HG03378 (cell line): ENCODE data around the gene NABP1.

Experiments used
- ATAC-seq: cut with Tn5 transposase; IDR thresholded peaks from one replicate; pipeline ENCODE4 v1.9.1; 2021; ENCODE audit warnings: mild to moderate bottlenecking, moderate library complexity; ENCODE audit not compliant: unreplicated experiment

NABP1 gene

DNA sequence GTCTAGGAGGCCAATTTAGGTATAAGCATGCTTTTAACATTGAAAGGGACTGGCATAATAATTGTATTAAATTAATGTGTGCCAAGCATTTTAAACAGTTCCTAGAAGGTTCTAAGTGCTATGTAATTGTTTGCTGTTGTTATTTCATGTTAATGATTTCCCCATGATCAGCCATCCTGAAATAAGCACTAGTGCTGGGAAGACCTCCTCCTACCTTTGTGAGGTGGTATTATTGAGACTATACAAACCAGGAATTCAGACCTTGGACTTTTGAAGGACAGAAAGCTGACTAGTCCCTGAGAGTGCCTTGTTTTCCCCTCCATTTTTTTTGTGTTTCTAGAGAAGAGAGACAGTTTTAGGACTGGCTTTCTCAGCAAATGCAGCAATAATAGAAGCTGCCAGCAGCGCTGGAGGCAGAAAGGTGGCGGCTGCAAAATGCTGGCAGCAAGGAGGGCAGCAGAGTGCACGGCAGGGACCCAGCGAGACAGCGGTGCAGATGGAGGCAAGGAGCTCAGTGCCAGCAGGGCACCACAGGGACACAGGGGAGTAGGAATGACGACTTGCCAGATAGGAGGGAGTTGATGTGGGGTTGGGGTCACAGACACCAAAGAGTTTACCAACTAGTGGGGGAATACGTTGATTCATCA is 25.3 kb downstream of the NABP1 start:
- ATAC-seq: no peak

GRCh38 chr2:191705084-191705483 is 27.1 kb downstream of the NABP1 start:
- no peak for ATAC-seq

DNA sequence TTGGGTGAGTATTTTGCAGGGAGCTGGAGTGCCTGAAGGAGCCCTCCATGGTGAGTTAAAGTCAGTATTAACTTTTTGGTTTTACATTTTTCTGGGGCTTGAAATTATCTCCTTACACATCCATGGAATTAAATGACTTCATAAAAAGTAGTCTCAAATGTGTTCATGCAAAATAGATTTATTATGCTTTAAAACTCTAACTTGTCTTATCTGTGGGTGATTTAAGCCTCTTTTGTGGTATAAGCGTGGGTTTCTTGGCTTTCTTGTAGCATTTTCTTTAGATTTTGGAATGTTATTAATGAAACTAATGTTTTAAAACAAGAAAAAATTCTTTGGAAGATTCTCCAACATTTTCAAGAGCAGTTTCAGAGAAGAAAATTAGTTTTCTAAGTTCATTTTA is 27.8 kb downstream of the NABP1 start:
- no peak for ATAC-seq

GRCh38 chr2:191706791-191707190 is 28.9 kb downstream of the NABP1 start:
- ATAC-seq: no peak

DNA sequence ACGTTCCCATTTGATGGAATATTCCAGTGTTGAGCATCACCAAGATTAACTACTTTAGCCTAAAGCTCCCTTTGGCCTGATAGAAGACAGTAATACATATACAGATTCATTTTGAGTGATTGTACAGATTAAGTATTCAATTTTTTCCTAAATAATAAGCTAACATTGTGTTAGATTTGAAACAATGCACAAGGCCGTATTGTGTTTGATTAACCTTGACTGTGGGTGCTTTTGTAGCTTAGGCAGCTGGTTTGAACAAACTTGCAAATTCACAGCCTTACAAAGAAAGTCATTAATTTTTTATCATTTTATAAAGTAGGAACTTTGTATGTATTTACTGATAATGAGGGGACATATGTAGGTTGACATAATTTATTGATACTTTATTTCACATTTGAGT is 29.6 kb downstream of the NABP1 start:
- ATAC-seq: no peak

DNA sequence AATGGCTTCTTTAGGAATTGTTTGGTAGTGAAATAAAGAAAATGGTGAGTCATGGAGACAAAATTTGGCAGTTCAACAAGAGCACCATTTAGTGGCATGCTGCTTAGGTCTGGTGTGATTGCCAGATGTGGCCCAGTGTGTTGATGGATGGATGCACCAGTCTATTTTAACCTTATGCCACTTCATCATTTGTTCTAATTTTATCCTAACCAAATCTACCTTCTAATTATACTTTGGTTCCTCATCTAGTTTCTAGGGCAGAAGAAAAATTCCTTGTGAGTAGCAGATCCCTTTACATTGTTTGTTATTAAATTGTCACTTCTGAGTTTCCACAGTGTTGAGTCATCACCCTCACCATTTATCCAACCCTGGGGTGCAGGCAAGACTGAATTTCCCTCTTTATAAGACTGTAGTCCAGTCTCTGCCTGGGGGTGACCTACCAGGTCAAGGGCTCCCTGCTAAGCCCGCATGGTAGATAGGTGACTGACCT is 32.5 kb downstream of the NABP1 start:
- no peak for ATAC-seq

DNA sequence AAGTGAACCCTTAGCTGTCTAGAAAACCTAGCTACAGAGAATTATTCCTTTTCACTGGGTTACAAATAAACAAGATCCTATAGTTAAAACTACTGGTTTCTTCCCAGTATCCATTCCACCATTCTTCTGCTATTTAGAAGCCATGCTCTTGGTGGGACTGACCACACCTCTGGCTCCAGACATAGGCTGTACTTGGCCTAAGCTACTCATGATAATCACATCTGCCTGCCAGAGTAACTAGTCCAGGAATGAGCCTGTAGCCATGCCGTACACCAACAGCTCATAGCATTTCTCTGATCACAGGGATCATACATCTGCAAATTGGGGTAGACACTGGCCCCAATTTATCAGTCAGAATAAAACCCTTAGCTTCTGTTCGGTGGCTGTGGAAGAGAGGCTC is 33.7 kb downstream of the NABP1 start:
- ATAC-seq: no peak

DNA sequence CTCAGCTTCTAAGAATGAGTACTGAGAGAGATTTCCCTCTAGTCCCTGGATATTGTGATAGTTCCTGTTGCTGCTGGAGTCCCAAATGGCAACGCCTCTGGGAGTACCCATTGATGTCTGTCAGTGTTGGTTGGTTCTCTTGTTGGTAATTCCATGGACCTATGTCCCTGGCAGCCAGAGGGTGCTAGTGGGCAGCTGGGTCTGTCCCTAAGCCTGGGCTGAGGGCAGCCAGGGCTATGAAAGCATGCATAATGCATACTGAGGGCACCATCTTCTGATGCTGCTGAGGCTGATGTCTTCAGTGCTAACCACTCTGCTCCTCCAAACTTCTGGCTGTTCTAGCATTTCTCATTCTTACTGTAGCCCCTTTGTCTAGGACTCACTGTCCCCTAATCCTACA is 35.9 kb downstream of the NABP1 start:
- ATAC-seq: no peak

DNA sequence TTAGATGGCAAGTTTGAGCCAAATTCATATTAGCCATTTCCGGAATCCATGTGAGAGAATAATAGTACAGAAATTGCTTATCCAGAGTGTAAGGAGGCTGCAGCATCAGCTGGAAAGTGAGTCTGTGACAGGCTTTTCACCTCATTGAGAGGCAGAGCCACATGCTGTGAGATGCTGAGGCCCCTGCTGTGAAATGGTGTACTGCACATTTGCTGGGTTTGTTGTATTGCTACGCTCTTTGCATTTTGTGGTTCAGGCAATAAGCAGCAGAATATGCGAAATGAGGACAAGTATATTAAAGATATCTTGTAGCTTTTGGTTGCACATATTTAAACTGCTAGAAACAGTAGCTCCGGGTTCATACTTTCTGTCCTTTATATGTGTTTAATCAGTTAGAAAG is 37.0 kb downstream of the NABP1 start:
- no peak for ATAC-seq

- ATAC-seq: no peak
Measured at GRCh38 chr2:191715471-191715870, 37.5 kb downstream of the NABP1 start.

GRCh38 chr2:191719261-191719660 is 41.3 kb downstream of the NABP1 start:
- no peak for ATAC-seq

GRCh38 chr2:191719938-191720337 is 42.0 kb downstream of the NABP1 start:
- ATAC-seq: no peak

DNA sequence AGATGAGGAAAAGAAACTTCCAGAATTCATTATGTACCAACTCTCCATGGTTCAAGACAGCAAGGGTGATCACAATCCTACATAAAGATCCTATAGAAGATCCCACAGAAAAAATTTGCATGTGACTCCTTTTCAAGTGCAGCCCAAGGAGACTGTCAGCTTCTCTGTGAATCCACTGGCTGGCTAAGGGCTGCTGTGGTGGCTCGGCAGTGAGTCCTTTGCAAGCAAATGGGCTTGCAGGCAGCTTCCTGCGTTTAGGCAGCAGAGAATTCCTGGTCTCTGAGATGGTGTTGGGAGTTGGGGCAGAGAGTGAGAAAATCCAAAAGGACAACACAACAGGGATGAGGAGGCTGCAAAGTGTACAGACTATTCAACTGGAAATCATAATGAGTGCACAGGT is 43.4 kb downstream of the NABP1 start:
- ATAC-seq: no peak

DNA sequence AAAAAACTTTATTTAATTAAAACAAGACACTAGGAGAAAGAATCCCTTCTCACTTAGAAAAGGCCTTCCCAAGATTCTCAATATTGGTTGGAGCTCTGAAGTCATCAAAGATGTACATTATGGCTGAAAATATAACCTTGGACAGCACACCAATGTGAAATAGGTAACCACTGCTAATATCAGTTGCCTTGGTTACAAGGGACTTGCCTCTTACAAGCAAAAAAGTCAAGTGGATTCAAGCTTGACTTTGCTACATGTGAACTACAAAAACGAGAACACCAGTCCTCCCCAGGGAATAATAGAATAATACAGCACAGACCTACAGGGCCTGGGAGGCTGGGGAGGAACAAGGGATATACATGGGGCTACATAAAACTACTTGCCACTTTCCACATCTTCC is 46.1 kb downstream of the NABP1 start:
- ATAC-seq: peak; percentile 83

GRCh38 chr2:191728750-191729624 is 51.1 kb downstream of the NABP1 start:
- ATAC-seq: no peak

DNA sequence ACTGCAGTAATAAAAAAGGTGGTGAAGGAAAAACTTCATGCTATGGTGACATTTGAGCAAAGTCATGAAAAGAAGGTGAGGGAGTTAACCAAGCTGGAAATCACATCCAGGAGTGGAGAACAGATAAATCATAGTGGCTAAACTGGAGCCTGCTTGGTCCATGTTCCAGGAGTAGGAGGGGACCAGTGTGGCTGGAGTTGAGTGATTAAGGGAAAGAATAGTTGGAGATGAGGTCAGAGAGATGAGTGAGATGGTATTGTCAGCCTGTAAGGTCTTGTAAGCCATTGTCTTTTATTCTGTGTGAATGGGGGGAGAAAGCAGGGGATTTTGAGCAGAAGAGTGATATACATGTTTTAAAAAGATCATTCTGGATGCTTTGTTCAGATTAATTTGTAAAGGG is 52.3 kb downstream of the NABP1 start:
- ATAC-seq: no peak
